Globus pallidus (tissue), 1 donor: Measurements from ENCODE around the gene SNCG.
"Not testable (repeated sequence)": the region's sequence is repeated elsewhere in the genome, so short reads cannot be mapped to it uniquely, and the experiment has no call there.

Source experiments
- DNase-seq: peaks from one replicate; pipeline ENCODE4 v3.0.0-alpha.2; 2015; ENCODE audit warnings: low spot score

SNCG gene

GRCh38 chr10:86945361-86946212 lies 12.8 kb upstream of the SNCG start:
- DNase-seq = no peak

GRCh38 chr10:86946213-86947155 lies 11.9 kb upstream of the SNCG start:
- no peak for DNase-seq

GRCh38 chr10:86947806-86948205 lies 10.6 kb upstream of the SNCG start:
- DNase-seq = not testable (repeated sequence)

- DNase-seq = no peak
Measured at GRCh38 chr10:86950349-86950748, 8.1 kb upstream of the SNCG start.

- DNase-seq = no peak
Measured at GRCh38 chr10:86951184-86951761, 7.1 kb upstream of the SNCG start.

GRCh38 chr10:86952106-86952505 lies 6.3 kb upstream of the SNCG start:
- no peak for DNase-seq

GRCh38 chr10:86952697-86953096 lies 5.7 kb upstream of the SNCG start:
- DNase-seq = not testable (repeated sequence)

- DNase-seq = no peak
Measured at GRCh38 chr10:86953747-86954680, 4.4 kb upstream of the SNCG start.

GRCh38 chr10:86954681-86955500 lies 3.5 kb upstream of the SNCG start:
- no peak for DNase-seq

- DNase-seq = no peak
Measured at GRCh38 chr10:86955501-86956194, 2.8 kb upstream of the SNCG start.

GRCh38 chr10:86956195-86956847 lies 2.1 kb upstream of the SNCG start:
- no peak for DNase-seq

- DNase-seq = no peak
Measured at GRCh38 chr10:86956848-86957448, 1.5 kb upstream of the SNCG start.

- no peak for DNase-seq
Measured at GRCh38 chr10:86957471-86958115, 806 bp upstream of the SNCG start, which contains the start of gene MMRN2. TSS of gene MMRN2 (minus strand) at chr10:86957615. CDS start at chr10:86957541, 74 bp downstream.

- no peak for DNase-seq
Measured at GRCh38 chr10:86958901-86959736, 720 bp downstream of the SNCG start.

- no peak for DNase-seq
Measured at GRCh38 chr10:86959737-86960002, 1.3 kb downstream of the SNCG start.

GRCh38 chr10:86960003-86960862 lies 1.8 kb downstream of the SNCG start:
- DNase-seq = no peak
